Regular cardiac myocyte (primary cell): ENCODE results near the gene HTN1. TPM values are rescaled to one million over a fixed set of nuclear protein-coding genes. Genes with fewer than 3 reads are reported as not detected.

ENCODE experiments used
- total RNA-seq: library from RNA; depleted of rRNA; stranded (reverse); fragments of >200 nt; gene quantifications from 2 replicates; pipeline ENCODE4 v1.2.3, GENCODE V29; 2014

Gene HTN1
- total RNA-seq, result not detected in 2 replicates

GRCh38 chr4:70050138-70050537 is at the start of gene HTN1:
HTN1 (plus strand) TSS chr4:70050438; CDS start chr4:70053077, 2,639 bp downstream.

GRCh38 chr4:70028159-70028558 is 22.1 kb upstream of the HTN1 start, which contains the start of gene HTN3:
HTN3 (plus strand) TSS chr4:70028459; CDS start chr4:70030741, 2,282 bp downstream.

Other genes with a start within 250 kb of the HTN1 start
- 3.9 and 9.4 TPM in 2 replicates for gene SULT1E1, start 190.3 kb upstream of the HTN1 start, total RNA-seq
- not detected in 2 replicates for gene CSN1S1, start 119.4 kb upstream of the HTN1 start, total RNA-seq
- gene CSN2, start 84.7 kb upstream of the HTN1 start, total RNA-seq, result not detected in 2 replicates
- not detected in 2 replicates for gene STATH, start 54.5 kb upstream of the HTN1 start, total RNA-seq
- gene HTN3, start 22.0 kb upstream of the HTN1 start, total RNA-seq, result not detected in 2 replicates
- not detected in 2 replicates for gene PRR27, start 103.8 kb downstream of the HTN1 start, total RNA-seq
- not detected in 2 replicates for gene ODAM, start 145.3 kb downstream of the HTN1 start, total RNA-seq
- not detected in 2 replicates for gene FDCSP, start 175.7 kb downstream of the HTN1 start, total RNA-seq
- gene CSN3, start 192.2 kb downstream of the HTN1 start, total RNA-seq, result not detected in 2 replicates